ENCODE data around the gene KIF11.
A peak's percentile ranks its signal among the peaks of the same experiment; 100 is the strongest.
"Not testable (repeated sequence)": the region's sequence is repeated elsewhere in the genome, so short reads cannot be mapped to it uniquely, and the experiment has no call there.

The KIF11 gene

DNA sequence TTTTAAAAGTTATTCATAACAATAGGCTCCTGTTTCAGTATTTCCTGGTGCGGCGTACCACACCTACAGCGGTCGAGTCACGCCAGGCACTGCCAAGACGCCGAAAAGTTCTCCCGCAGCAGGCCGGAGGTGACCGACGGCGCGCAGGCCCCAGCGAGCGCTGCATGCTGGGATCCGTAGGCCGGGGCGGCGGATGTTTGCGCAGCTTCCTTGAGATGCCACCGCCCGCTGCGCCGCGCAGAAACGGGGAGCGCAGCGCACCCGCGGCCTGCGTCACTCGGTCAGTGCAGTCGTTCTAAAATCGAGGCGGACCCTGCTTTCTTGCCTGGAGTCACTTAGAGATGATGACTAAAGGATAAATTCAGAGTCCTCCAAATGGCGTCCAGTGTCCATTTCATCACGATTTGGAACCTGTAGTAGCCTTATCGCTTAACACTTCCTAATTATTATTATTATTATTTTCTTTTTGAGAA, 1.3 kb upstream of the KIF11 start:
- DNase-seq (ENCODE audit: low spot score) = peak; percentile 85

DNA sequence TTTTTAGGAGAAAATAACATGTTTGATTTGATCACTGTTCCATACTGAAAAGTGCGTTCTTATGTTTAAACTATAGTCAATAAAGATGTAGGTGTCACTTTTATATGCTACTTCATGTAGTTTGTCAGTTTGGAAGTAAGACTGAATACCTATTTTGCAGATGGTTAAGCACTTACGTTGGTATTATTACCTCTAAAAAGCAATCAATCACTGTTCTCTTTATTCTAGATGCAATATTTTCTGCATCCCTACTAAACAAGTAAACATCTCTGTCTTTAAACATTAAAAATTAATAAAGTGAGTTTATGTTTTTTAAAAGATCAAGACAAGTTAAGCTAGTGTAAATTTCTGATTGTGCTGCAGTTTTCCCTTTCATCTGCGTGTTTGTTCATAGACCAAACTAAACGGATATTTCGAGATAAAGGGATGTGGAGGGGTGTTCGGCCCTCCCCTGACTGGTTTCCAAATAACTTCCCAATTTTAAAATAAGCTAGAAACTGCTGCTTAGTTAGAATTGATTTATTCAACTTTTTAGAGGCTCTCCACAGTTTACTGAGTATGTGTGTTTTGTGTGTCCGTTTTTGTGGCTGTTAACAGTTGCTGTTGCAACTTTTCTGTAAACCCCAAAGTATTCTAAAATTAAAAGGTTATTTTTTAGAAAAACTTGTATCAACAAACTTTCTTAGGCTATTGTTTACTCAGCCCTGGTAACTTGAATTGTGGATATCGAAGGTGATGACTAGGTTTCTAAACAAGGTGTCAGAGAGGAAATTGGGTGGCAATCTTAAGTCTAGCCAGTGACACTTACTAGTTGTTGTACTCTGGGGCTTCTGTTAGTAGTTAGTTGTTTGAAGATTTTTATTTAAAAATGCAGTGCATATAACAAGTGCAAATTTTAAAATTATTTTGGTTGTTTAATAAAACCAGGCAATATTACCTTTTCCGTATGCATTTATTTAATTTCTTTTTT, 974 bp downstream of the KIF11 start:
- no peak for DNase-seq (ENCODE audit: low spot score)

DNA sequence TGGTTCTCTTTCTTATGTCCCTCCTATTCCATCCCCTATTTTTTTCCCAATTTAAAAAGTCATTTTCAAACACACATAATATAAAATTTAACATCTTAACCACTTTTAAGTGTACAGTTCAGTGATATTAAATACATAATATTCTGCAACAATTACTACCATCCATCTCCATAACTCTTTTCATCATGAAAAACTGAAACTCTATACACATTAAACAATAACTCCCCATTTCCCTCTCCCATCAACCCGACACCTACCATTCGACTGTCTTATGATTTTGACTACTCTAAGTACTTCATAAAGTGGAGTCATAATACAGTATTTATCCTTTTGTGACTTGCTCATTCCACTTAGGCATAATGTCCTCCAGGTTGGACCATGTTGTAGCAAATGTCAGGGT, 2.6 kb downstream of the KIF11 start:
- DNase-seq (ENCODE audit: low spot score) = no peak

DNA sequence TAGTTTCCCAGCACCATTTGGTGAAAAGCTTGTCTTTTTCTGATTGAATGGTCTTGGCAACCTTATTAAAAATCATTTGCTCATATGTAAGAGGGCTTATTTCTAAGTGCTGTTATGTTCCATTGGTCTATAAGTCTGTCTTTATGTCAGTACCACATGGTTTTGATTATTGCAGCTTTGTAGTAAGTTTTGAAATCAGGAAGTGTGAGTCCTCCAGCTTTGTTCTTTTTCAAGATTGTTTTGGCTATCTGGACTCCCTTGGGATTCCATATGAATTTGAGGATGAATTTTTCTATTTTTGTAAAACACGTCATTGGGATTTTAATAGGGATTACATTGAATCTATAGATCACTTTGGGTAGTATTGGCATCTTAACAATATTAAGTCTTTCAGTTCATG, 5.4 kb downstream of the KIF11 start:
- no peak for DNase-seq (ENCODE audit: low spot score)

- DNase-seq (ENCODE audit: low spot score) = no peak
Measured at GRCh38 chr10:92604841-92605240, 11.9 kb downstream of the KIF11 start.

- DNase-seq (ENCODE audit: low spot score) = no peak
Measured at GRCh38 chr10:92615515-92615914, 22.6 kb downstream of the KIF11 start.

- DNase-seq (ENCODE audit: low spot score) = no peak
Measured at GRCh38 chr10:92619368-92619767, 26.4 kb downstream of the KIF11 start.

GRCh38 chr10:92627845-92628480, 35.0 kb downstream of the KIF11 start:
- no peak for DNase-seq (ENCODE audit: low spot score)

GRCh38 chr10:92629945-92630344, 37.0 kb downstream of the KIF11 start:
- no peak for DNase-seq (ENCODE audit: low spot score)

GRCh38 chr10:92638037-92638436, 45.1 kb downstream of the KIF11 start:
- DNase-seq (ENCODE audit: low spot score) = no peak

DNA sequence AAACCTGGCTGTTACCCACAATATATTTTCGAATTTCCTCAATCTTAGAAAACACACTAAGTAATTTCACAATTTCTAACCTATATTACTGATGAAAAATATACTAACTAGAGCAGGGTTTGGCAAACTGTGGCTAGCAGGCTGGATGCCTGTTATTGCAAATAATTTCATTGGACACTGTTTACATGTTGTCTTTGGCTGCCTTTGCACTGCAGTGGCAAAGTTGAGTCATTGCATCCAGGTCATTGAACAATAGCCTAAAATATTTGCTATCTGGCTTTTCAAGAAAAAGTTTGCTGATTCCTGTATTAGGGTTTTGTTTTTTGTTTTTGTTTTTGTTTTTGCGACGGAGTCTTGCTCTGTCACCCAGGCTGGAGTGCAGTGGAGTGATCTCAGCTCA, 47.2 kb downstream of the KIF11 start:
- DNase-seq (ENCODE audit: low spot score) = no peak

DNA sequence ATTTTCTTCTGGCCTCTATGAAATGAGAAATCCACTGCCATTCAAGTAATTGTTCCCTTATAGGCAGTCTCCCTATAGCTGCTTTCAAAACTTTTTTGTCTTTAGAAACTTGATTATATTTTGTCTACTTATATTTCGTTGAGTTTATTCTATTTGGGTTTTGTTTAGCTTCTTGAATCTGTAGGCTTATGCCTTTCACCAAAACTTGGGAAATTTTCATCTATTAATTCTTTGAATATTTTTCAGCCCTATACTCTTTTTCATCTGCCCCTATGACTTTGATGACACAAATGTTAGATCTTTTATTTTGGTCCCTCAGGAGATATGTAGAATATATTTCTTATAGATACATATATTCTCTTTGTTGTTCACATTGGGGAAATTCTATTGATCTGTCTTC, 48.6 kb downstream of the KIF11 start:
- DNase-seq (ENCODE audit: low spot score) = no peak

DNA sequence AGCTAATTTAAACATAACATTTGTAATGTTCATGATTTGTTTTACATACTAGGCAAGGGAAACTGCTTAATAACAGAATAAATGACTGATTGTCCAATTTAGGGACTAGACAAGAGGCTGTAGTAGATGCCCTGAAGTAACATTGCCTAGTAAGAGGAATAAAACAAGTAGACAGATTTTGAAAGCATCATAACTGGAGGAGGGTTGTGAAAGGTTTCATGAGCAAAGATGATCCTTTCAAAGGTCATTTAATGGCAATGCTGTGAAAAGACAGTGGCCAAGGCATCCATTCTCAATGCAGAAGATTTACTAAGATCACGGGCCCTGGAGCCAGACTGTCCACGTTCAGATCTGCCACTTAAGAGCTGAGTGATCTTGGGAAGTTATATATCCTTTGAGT, 52.0 kb downstream of the KIF11 start:
- DNase-seq (ENCODE audit: low spot score) = no peak

- DNase-seq (ENCODE audit: low spot score) = not testable (repeated sequence)
Measured at GRCh38 chr10:92650864-92651263, 57.9 kb downstream of the KIF11 start.

DNA sequence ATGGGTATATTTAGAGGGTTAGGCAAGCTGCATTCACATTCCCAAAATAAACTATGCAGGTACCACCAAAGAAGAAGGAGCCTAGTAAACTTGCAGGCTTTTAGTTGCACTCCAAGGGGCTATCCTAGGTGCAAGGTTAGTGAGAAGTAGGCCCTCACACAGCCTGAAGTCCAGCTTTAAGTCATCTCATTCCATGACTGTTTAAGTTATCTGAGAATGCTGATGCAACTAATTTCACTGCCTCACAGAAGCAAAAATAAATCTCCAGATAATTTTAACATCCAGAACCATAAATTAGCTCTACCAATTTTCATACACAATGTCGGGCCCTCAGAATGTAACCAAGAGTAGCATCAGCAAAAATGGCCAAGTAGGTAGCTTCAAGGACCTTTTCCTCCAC, 62.5 kb downstream of the KIF11 start:
- DNase-seq (ENCODE audit: low spot score) = no peak

GRCh38 chr10:92656266-92656961, 63.5 kb downstream of the KIF11 start:
- no peak for DNase-seq (ENCODE audit: low spot score)

DNA sequence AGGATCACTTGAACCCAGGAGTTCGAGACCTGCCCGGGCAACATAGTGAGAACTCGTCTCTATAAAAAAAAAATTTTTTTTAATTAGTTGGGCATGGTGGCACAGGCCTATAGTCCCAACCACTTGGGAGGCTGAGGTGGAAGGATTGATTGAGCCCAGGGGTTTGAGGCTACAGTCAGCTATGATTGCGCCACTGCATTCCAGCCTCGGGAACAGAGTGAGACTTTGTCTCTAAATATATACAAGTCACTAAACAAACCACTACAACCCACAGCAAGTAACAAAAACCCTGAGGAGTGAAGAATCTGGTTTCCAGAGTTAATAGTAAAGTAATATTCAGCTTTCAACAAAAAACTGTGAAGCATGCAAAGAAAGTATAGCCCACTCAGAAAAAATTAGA, 64.1 kb downstream of the KIF11 start:
- DNase-seq (ENCODE audit: low spot score) = no peak

DNA sequence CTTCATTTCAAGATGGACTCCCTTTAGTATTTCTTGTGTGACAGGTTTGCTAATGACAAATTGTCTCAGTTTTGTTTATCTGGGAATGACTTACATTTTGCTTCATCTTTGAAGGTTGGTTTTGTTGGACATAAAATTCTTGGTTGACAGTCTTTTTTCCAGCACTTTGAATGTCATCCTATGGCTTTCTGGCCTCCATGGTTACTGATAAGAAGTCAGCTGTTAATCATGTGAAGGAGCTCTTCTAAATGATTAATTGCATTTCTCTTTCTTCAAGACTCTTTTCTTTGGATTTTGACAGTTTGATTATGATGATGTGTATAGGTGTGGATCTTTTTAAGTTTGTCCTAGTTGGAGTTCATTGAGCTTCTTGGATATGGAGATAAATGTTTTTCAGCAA, 69.9 kb downstream of the KIF11 start:
- DNase-seq (ENCODE audit: low spot score) = no peak

GRCh38 chr10:92664322-92664721, 71.4 kb downstream of the KIF11 start:
- DNase-seq (ENCODE audit: low spot score) = no peak

GRCh38 chr10:92667078-92667477, 74.1 kb downstream of the KIF11 start:
- no peak for DNase-seq (ENCODE audit: low spot score)

GRCh38 chr10:92677708-92678107, 84.8 kb downstream of the KIF11 start:
- DNase-seq (ENCODE audit: low spot score) = no peak

DNA sequence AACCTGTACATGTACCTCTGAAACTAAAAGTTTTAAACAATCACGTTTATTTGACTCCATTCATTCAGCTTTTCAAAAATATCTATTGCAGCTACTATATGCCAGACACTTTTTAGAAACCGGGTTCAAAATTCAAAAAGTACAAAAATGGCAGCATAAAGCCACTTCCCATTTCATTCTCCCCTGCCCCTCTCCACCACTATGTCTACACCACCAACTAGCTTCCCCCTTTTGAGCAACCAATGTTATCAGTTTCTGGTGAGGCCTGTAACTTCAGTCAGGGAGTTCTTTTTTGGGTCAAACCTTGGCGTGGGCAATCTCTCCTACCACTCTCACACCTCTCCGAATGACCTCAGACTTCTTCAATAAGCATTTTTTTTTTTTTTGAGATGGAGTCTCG, 85.3 kb downstream of the KIF11 start:
- DNase-seq (ENCODE audit: low spot score) = no peak

All from germinal center (tissue), 1 donor.